ENCODE measurements around the gene SLC66A3. TPM values are rescaled to one million over a fixed set of nuclear protein-coding genes. Genes with fewer than 3 reads are reported as not detected.

Gene SLC66A3
- total RNA-seq, 5 donors from 2014 or later (not counting 1 experiment from before 2014, with no cell fraction given) = 10.7 to 32.0 (median 21.2) TPM

GRCh38 chr2:11158916-11159573 is 3.8 kb downstream of the SLC66A3 start:
- Histone ChIP-seq H3K27me3 (replicated peaks in 1 of 2; ENCODE audit: control insufficient read depth in 2 of 2, extremely low read depth in 1 of 2, insufficient read depth in 2 of 2, low read length in 1 of 2) (no peaks in the 10 kb centered on the region), H3K9me3 (no peaks in the 10 kb centered on the region), H3K27ac (ENCODE audit: low read length) (no peak overlapping the region), H3K4me3 (ENCODE audit: control insufficient read depth in 1 of 2, extremely low read depth in 1 of 2, low read length in 1 of 2) (no peak overlapping the region), H3K4me1 (ENCODE audit: control insufficient read depth in 1 of 2, extremely low read depth in 1 of 2, insufficient read depth in 2 of 2, low read length in 2 of 2) (peaks cover 8 to 46% of the 10 kb centered on the region in 2 experiments), H3K36me3 (ENCODE audit: control insufficient read depth in 2 of 2, extremely low read depth in 1 of 2, insufficient read depth in 1 of 2, low read length in 1 of 2) (peaks cover 2 to 7% of the 10 kb centered on the region in 2 donors)
- DNase-seq = no peak
- peaks cover 6% of the 10 kb centered on the region for H3K36me3 Mint-ChIP-seq
- ChIA-PET CTCF (no interaction called here), POLR2A (no interaction called here)
- WGBS (ENCODE audit: insufficient coverage) = 94% methylated on average over 12 of the region's 14 CpGs
- H3K27ac Mint-ChIP-seq = no peak overlapping the region
- no peaks in the 10 kb centered on the region for H3K27me3 Mint-ChIP-seq
- no peak for ATAC-seq (replicated peaks in 1 of 4)
- peaks cover 19 to 44% (median 36%) of the 10 kb centered on the region in 3 donors for H3K4me1 Mint-ChIP-seq
- H3K4me3 Mint-ChIP-seq = no peak overlapping the region
- H3K9me3 Mint-ChIP-seq = no peaks in the 10 kb centered on the region

DNA sequence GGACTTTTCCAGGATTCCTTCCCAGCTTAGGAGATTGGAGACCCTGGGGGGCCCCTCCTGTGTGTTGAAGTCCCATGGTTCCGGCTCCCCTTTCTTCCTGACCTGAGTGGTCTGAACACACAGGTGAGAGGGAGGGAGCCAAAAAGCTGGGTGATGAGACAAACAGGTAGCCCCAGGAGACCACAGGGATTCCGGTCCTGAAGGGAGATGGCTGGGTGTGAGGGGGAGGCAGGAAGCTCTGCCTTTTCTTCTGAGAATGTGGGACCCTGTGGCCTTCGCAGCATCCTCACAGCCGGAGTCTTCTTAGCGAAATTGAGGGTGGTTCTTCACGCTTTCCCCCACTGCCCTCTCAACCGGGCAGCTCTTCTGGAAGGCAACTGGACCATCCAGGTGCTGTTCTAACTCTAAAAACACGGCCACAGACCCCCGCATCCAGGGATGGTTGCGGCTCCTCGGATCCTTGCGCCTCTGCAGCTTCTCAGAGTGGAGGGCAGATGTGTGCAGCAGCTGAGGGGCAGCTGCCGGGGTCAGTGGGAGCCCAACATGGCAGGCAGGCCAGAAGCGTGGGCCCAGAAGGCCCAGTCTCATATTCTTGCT is 4.4 kb downstream of the SLC66A3 start:
- ATAC-seq (replicated peaks in 1 of 4) (no peak), DNase-seq (no peak)
- WGBS (ENCODE audit: insufficient coverage) = 90% methylated on average over 10 of the region's 14 CpGs
- ChIA-PET POLR2A (no interaction called here), CTCF (no interaction called here)
- Histone ChIP-seq H3K9me3 (no peaks in the 10 kb centered on the region), H3K27ac (ENCODE audit: low read length) (no peak overlapping the region), H3K4me1 (ENCODE audit: control insufficient read depth in 1 of 2, extremely low read depth in 1 of 2, insufficient read depth in 2 of 2, low read length in 2 of 2) (peaks cover 5 to 40% of the 10 kb centered on the region in 2 experiments), H3K4me3 (ENCODE audit: control insufficient read depth in 1 of 2, extremely low read depth in 1 of 2, low read length in 1 of 2) (no peak overlapping the region), H3K36me3 (ENCODE audit: control insufficient read depth in 2 of 2, extremely low read depth in 1 of 2, insufficient read depth in 1 of 2, low read length in 1 of 2) (peaks cover 2 to 7% of the 10 kb centered on the region in 2 donors), H3K27me3 (replicated peaks in 1 of 2; ENCODE audit: control insufficient read depth in 2 of 2, extremely low read depth in 1 of 2, insufficient read depth in 2 of 2, low read length in 1 of 2) (no peaks in the 10 kb centered on the region)
- Mint-ChIP-seq H3K4me1 (peaks cover 19 to 39% (median 30%) of the 10 kb centered on the region in 3 donors), H3K9me3 (no peaks in the 10 kb centered on the region), H3K36me3 (peaks cover 7% of the 10 kb centered on the region), H3K27ac (peak overlapping the region in 1 of 2 donors; percentile 39), H3K4me3 (no peak overlapping the region), H3K27me3 (no peaks in the 10 kb centered on the region)

DNA sequence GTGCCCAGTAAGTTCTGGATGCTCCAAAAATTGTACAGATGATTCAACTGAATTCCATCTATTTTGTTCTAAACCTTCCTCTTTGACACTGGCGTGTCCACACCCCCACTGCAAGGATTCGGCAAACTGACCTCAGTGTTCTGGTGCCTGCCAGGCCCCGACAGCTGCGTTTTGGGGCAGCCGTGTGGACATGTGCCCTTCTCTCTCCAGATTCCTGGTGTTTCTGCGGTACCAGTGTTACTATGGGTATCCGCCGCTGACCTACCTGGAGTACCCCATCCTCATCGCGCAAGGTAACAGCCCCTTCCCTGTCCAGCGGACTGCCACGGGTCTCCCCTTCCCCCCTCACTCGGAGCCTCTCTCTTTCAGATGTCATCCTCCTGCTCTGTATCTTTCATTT is 5.0 kb downstream of the SLC66A3 start:
- DNase-seq = no peak
- POLR2A ChIA-PET = no interaction called here
- Histone ChIP-seq H3K4me1 (ENCODE audit: control insufficient read depth in 1 of 2, extremely low read depth in 1 of 2, insufficient read depth in 2 of 2, low read length in 2 of 2) (peaks cover 5 to 38% of the 10 kb centered on the region in 2 experiments), H3K4me3 (ENCODE audit: control insufficient read depth in 1 of 2, extremely low read depth in 1 of 2, low read length in 1 of 2) (no peak overlapping the region), H3K27me3 (replicated peaks in 1 of 2; ENCODE audit: control insufficient read depth in 2 of 2, extremely low read depth in 1 of 2, insufficient read depth in 2 of 2, low read length in 1 of 2) (no peaks in the 10 kb centered on the region), H3K9me3 (no peaks in the 10 kb centered on the region), H3K27ac (ENCODE audit: low read length) (no peak overlapping the region), H3K36me3 (ENCODE audit: control insufficient read depth in 2 of 2, extremely low read depth in 1 of 2, insufficient read depth in 1 of 2, low read length in 1 of 2) (peaks cover 2 to 7% of the 10 kb centered on the region in 2 donors)
- CTCF ChIA-PET = interaction anchor here in 1 of 2 donors (0.8 kb wide), 1 partner anchor 146 kb away, joined by 5 read pairs; no protein-coding TSS in a partner anchor
- Mint-ChIP-seq H3K4me1 (peaks cover 19 to 39% (median 30%) of the 10 kb centered on the region in 3 donors), H3K27ac (peak overlapping the region; percentile 82 to 86), H3K27me3 (no peaks in the 10 kb centered on the region), H3K4me3 (no peak overlapping the region), H3K36me3 (peaks cover 7% of the 10 kb centered on the region), H3K9me3 (no peaks in the 10 kb centered on the region)
- 86% methylated on average over 10 of the region's 13 CpGs for WGBS (ENCODE audit: insufficient coverage)
- no peak for ATAC-seq (replicated peaks in 1 of 4)

DNA sequence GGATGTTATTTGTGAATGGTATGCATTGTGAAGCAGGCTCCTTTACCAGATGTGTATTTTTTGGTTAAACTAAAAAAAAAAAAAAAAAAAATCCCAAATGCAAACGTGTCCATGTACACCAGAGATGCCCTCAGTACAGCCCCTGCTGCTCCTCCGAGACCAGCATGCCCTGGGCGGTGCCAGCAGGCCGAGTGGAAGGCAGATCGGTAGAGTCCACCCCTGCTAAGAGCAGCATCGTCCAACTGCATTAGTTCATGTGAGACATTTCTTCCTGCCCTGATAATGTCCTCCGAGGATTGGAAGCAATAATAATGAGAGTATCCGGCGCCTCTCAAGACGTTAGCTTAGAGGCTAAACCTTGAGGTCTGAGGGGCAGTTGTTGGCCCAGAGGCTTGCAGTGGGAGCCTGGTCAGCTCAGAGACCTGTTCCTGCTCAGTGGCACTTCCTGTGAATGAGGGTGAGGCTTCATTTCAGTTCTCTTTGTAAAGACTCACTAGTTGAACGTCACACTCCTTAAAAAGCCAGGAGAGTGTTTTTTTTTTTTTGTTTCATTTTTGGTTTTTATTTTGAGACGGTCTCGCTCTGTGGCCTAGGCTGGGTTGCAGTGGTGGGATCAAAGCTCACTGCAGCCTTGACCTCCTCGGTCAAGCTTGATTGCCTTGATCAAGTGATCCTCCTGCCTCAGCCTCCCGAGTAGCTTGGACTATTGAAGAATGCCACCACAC is 5.6 kb downstream of the SLC66A3 start:
- Mint-ChIP-seq H3K4me1 (peaks cover 18 to 37% (median 28%) of the 10 kb centered on the region in 3 donors), H3K27ac (peak overlapping the region; percentile 82 to 86), H3K4me3 (peak overlapping the region; percentile 29 to 62 (median 31)), H3K9me3 (no peaks in the 10 kb centered on the region), H3K27me3 (no peaks in the 10 kb centered on the region), H3K36me3 (peaks cover 7% of the 10 kb centered on the region)
- ChIA-PET POLR2A (no interaction called here), CTCF (interaction anchor here (0.6 to 1.7 kb wide), 6 partner anchors 29 to 1548 kb away, joined by 3 to 5 read pairs (median 4); no protein-coding TSS in a partner anchor)
- peak overlapping the region; percentile 33 for H3K27ac ChIP-seq (ENCODE audit: low read length)
- H3K27me3 ChIP-seq (replicated peaks in 1 of 2; ENCODE audit: control insufficient read depth in 2 of 2, extremely low read depth in 1 of 2, insufficient read depth in 2 of 2, low read length in 1 of 2) = no peaks in the 10 kb centered on the region
- no peak overlapping the region for H3K4me3 ChIP-seq (ENCODE audit: control insufficient read depth in 1 of 2, extremely low read depth in 1 of 2, low read length in 1 of 2)
- 85% methylated on average over 10 of the region's 15 CpGs for WGBS (ENCODE audit: insufficient coverage)
- H3K9me3 ChIP-seq = no peaks in the 10 kb centered on the region
- peaks cover 4 to 34% of the 10 kb centered on the region in 2 experiments for H3K4me1 ChIP-seq (ENCODE audit: control insufficient read depth in 1 of 2, extremely low read depth in 1 of 2, insufficient read depth in 2 of 2, low read length in 2 of 2)
- peak; percentile 34 to 85 (median 46) for ATAC-seq (replicated peaks in 1 of 4)
- peaks cover 2 to 7% of the 10 kb centered on the region in 2 donors for H3K36me3 ChIP-seq (ENCODE audit: control insufficient read depth in 2 of 2, extremely low read depth in 1 of 2, insufficient read depth in 1 of 2, low read length in 1 of 2)
- peak in 1 of 35 experiments; percentile 35 for DNase-seq

GRCh38 chr2:11161747-11162146 is 6.5 kb downstream of the SLC66A3 start:
- DNase-seq (no peak), ATAC-seq (replicated peaks in 1 of 4) (no peak)
- CTCF ChIA-PET = interaction anchor here in 1 of 2 donors (0.7 to 1.7 kb wide), 2 partner anchors 30 to 896 kb away, joined by 4 to 5 read pairs; no protein-coding TSS in a partner anchor
- no peak overlapping the region for H3K27ac ChIP-seq (ENCODE audit: low read length)
- H3K4me1 Mint-ChIP-seq = peaks cover 12 to 30% (median 23%) of the 10 kb centered on the region in 3 donors
- H3K9me3 ChIP-seq = no peaks in the 10 kb centered on the region
- H3K36me3 Mint-ChIP-seq = peaks cover 7% of the 10 kb centered on the region
- H3K27me3 ChIP-seq (replicated peaks in 1 of 2; ENCODE audit: control insufficient read depth in 2 of 2, extremely low read depth in 1 of 2, insufficient read depth in 2 of 2, low read length in 1 of 2) = no peaks in the 10 kb centered on the region
- 100% methylated on average over 2 of the region's 4 CpGs for WGBS (ENCODE audit: insufficient coverage)
- H3K4me3 ChIP-seq (ENCODE audit: control insufficient read depth in 1 of 2, extremely low read depth in 1 of 2, low read length in 1 of 2) = no peak overlapping the region
- H3K27me3 Mint-ChIP-seq = no peaks in the 10 kb centered on the region
- H3K9me3 Mint-ChIP-seq = no peaks in the 10 kb centered on the region
- peak overlapping the region; percentile 57 to 58 for H3K27ac Mint-ChIP-seq
- peaks cover 0 to 26% of the 10 kb centered on the region in 2 experiments for H3K4me1 ChIP-seq (ENCODE audit: control insufficient read depth in 1 of 2, extremely low read depth in 1 of 2, insufficient read depth in 2 of 2, low read length in 2 of 2)
- peaks cover 2 to 7% of the 10 kb centered on the region in 2 donors for H3K36me3 ChIP-seq (ENCODE audit: control insufficient read depth in 2 of 2, extremely low read depth in 1 of 2, insufficient read depth in 1 of 2, low read length in 1 of 2)
- POLR2A ChIA-PET = interaction anchor here in 1 of 2 donors (0.6 kb wide), 1 partner anchor 137 kb away, joined by 3 read pairs; no protein-coding TSS in a partner anchor
- H3K4me3 Mint-ChIP-seq = no peak overlapping the region

Data from T-cell (primary cell).